HG02763 (cell line): ENCODE measurements around the gene KLF15.

ENCODE experiments used
- ATAC-seq: cut with Tn5 transposase; IDR thresholded peaks from one replicate; pipeline ENCODE4 v1.9.1; 2021; ENCODE audit warnings: mild to moderate bottlenecking, moderate library complexity; ENCODE audit not compliant: unreplicated experiment

The KLF15 gene

DNA sequence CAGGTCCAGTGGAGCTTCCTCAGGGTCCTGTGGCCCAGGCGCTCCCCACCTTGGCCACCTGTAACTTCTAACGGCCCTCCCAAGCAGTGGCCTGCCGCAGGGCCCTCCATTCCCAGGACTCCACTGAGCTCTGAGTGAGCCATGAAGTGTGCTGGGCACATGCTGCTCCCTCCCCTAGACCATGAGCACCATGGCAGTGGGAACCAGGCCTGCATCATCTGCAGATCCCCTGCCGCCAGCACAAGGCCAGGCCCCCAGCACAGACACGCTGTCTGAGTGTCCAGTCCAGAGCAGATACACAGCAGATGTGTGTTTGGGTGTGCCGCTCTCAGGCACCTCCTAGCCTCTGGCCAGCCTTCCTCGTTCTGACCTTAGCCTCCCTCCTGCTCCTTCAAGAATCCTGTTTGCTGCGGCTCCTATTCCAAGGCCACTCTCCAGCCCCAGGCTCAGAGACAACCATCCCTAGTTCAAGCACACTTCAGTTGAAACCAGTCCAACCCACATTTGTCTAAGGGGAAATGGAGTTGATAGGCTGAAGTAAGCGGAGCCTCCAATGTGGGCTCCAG lies 7.0 kb upstream of the KLF15 start:
- ATAC-seq, result no peak

DNA sequence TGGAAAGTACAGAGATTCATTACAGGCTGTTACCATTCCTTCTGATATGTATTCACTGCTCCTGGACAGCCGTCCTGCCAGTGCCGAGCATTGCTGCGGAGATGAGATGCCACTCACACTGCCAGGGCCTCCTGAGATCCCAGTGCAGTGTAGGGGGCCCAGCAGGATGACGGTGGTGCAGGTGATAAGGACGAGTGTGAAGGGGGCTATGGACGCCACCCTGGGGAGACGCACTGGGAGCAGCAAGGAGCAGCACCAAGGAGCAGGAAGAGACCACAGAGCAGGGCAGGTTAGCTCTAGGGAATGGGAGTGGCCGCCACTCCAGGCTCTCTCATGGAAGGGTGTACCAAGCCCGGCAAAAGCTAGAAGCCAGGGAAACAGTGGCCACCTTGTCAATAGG lies 4.0 kb upstream of the KLF15 start:
- ATAC-seq, result no peak

- no peak for ATAC-seq
These were observed 3.5 kb upstream of the KLF15 start for GRCh38 chr3:126360714-126361060.

DNA sequence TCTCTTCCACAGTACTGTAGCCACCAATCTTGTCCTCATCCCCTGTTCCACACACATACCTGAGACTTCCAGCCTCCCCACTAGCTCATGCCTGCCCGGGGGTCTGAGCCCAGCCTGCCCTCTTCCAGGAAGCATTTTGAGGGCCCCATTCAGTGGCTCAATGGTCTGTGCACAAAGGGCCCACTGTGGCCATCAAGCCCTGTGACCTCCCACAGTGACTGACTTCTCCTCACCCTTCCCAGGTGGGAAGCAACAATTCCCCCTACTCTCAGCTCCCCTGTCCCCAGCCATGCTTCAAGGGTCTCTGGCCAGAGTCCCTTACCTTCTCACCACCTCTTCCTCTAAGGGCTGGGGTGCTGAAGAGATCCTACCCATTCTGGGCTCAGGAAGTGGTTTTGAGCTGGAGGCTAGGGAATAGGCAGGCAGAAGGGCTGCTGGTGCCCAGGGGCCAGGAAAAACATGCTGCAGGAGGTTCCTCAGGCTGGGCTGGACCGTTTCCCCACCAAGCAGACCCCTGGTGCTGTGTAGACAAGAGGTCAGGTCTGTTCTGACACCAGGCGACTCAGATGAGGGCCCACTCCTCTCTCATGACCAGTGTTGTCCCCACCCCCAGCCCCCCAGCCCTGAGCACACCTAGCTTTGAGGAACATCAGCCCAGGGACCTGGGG lies 3.0 kb upstream of the KLF15 start:
- no peak for ATAC-seq

GRCh38 chr3:126358816-126359181 lies 1.6 kb upstream of the KLF15 start:
- no peak for ATAC-seq

DNA sequence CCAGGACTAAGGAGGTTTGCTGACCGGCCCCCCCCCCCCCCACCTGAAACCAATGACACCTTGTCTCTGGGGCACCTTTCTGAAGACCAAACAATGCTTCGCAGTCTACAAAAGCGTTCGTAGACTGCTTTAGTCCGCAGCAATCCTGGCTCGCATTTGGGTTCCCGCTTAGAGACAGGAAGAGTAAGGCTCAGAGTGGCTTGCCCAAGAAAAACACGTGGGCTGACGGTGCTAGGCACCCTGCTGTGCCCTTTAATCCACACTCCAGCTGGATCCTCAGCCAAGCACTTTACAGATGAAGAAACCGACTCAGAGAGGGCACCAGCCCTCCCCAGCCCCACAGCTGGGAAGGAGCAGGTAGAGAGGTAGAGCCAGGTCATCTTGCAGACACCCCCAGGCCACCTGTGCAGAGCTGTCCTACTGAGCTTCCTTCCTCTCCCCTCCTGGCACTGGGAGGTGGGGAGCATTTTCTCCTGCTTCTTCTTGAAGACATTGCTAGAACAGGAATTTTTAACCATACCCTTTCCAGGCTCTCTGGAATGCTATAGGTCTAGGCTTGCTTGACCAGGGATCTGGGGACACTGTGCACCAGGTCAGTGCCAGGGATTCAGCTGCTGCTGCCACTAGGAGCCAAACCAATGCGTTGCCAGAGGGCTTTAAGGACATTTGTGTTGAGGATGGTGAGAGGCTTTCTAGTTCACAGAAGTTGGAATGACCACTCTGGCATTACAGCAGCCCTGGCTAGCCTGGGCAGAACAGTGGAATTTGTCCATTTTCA lies 1.0 kb upstream of the KLF15 start:
- ATAC-seq, result no peak

- no peak for ATAC-seq
These were observed 589 bp downstream of the KLF15 start for GRCh38 chr3:126356373-126357264.

DNA sequence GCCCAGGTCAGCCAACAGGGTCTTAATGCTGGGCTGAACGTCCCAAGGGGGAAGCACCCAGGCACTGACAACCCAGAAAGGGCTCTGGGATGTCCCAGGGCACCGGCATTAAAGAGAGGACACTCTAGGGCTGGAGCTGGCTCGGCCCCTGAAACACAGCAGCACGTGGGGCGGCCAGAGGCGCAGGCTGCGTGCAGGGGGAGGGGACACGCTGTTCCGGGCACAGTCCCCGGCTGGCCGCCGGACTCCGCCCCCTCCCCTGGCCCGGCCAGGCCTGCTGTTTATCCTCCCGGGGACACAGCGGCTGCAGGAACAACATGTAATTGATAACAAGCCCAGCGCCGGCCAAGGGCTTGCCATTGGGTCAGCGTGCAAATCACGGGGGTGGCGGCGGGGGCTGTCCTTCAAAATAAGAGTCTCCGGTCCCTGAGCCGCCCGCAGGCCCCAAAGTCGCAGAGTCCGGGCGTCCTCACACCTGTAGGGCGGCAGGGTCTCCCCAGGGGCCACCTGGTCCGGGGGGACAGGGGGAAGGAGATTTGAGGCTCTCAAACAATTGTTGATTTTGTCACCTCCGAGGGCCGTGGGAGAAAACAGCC lies 1.3 kb downstream of the KLF15 start:
- ATAC-seq, result no peak

- no peak for ATAC-seq
These were observed 2.0 kb downstream of the KLF15 start for GRCh38 chr3:126355251-126355650.

GRCh38 chr3:126354776-126355175 lies 2.4 kb downstream of the KLF15 start:
- no peak for ATAC-seq

- ATAC-seq, result no peak
These were observed 3.4 kb downstream of the KLF15 start for GRCh38 chr3:126353694-126354321.

DNA sequence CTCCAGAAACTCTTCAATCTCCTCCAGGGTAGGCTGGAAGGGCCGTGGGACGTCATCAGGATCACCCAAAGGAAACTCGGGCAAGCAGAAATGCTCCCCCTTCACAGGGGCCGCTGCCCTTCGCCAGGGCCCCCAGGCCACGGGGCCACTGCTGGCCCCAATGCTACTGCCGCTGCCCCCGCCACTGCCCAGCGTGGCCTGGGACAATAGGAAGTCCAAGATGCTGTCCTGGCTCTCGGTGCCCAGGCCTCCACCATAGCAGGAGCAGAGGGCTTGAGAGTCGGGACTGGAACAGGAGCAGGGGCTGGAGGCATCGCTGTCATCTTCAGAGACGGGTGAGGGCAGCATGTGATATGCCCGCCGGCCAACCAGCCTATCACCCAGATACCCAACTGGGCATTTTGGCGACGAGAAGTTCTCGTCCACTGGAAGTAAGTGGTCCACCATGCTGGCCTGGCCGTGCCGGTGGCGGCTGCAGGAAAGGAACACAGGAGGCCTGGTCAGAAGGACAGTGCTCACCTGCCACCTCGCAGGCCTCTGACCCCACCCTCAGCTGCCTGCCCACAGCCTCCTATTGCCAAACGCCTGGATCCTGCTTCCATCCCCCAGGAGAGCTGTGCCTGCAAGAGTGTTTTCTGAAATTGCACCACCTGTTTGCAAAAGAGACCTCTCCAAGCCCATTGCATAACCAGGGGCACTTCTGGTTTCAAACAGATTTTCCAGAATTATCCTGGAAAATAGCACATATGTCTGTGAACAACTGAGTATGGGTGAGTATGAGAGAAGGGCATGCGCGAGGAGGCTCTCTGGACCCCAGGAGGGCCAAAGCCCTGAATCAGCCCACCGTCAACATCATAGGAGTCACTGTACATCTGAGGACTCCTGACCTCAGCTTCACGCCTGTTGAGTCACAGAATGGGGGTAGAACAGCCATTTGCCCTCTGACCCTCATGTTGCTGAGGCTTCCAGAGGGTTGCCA lies 4.4 kb downstream of the KLF15 start:
- ATAC-seq, result no peak

DNA sequence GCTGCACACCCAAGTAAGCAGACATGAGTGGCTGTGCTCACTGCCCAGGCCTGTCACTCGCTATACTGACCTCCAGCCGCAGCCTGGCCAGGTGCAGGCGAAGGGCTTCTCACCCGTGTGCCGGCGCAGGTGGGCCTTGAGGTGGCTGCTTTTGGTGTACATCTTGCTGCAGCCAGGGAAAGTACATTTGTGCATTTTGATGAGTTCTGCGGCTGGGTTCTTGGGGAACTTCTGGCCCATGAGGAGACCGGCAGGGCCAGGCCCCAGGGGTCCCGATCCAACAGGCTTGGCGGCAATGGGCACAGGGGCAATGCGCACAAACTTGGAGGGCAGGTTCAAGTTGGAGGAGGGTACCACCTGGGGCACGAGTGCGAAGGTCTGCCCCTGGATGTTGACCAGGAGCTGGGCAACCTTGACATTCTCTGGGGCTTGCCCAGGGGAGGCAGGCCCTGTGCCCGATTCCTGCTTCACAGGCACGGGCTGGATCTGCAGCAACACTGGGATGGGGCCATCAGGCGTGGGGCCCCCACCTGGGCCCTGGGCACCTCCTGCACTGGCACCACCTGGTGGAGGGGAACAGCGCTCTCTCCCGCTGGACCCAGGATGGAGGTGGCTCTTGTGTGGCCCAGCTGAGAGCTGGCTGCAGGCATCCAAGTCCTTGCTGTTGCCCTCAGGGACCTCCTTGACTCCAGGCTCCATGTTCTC lies 5.3 kb downstream of the KLF15 start:
- ATAC-seq, result no peak

DNA sequence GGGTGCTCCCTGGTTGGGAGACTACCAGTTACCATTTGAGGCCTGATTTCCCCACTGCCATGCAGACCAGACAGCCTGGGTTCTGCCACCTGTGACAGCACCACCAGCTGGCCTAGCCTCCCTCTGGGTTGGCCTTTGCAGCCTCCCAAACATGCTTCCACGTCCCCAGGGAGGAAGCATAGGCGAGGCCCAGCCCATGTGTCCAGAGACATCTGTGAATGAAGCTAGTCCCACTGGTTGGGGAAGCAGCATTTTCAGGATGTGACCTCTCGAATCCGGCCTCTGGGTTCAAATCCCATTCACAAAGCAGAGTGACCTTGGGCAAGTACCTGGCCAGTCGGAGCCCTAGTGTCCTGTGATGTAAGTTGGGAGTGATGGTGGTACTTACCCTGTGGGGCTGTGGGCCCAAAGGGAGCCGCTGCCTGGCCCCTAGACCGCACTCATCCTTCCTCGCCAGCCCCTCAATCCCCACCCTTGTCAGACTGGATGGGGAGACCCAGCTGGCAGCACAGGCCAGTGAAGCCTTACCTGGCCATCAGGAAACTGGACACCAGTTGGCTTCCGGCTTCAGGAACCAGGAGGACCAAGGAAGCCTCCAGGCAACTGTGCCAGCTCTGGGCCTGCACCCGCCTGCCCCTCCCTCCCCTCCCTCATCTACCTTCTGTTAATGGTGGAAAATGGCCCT lies 6.0 kb downstream of the KLF15 start:
- no peak for ATAC-seq

- no peak for ATAC-seq
These were observed 6.6 kb downstream of the KLF15 start for GRCh38 chr3:126350502-126351085.

GRCh38 chr3:126349611-126350501 lies 7.4 kb downstream of the KLF15 start:
- ATAC-seq, result no peak

DNA sequence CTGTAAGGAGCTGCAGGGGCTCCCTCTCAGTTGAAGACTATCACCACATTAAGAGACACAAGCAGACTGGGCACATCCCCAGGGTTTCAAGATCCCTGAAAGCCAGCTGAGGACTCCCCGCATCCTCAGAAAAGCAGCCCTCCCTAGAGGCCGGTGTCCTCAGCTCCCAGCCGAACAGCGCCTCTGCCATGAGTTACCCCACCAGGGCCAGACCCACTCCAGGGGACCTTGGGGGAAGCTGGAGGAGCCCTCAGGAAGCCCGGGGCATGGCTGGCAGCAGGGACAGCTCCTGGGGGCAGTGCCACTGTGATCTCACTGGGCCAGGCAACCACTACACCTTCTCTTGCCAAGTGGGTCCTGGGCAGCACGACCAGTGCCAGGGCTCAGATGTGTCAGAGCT lies 8.1 kb downstream of the KLF15 start:
- no peak for ATAC-seq
